ENCODE results near the gene COX8C. TPM values are rescaled to one million over a fixed set of nuclear protein-coding genes. Genes with fewer than 3 reads are reported as not detected.
"Not testable (repeated sequence)": the region's sequence is repeated elsewhere in the genome, so short reads cannot be mapped to it uniquely, and the experiment has no call there.

COX8C gene
- polyA plus RNA-seq, 3 donors, result 0.31 to 0.41 (median 0.32) TPM

DNA sequence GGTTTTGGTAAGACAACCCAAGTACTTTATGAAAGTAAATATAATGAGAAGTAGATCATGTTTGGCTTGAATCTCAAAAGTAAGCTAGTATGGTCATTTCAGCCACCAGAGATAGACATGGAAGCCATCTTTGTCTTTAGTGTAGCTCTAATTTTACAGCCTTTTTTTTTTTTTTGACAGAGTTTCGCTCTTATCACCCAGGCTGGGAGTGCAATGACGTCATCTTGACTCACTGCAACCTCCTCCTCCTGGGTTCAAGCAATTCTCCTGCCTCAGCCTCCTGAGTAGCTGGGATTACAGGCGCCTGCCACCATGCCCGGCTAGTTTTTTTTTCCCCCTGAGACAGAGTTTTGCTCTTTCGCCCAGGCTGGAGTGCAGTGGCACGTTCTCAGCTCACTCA, 7.9 kb downstream of the COX8C start:
- not testable (repeated sequence) for DNase-seq (ENCODE audit: low read depth in 3 of 3, low spot score in 2 of 3)

DNA sequence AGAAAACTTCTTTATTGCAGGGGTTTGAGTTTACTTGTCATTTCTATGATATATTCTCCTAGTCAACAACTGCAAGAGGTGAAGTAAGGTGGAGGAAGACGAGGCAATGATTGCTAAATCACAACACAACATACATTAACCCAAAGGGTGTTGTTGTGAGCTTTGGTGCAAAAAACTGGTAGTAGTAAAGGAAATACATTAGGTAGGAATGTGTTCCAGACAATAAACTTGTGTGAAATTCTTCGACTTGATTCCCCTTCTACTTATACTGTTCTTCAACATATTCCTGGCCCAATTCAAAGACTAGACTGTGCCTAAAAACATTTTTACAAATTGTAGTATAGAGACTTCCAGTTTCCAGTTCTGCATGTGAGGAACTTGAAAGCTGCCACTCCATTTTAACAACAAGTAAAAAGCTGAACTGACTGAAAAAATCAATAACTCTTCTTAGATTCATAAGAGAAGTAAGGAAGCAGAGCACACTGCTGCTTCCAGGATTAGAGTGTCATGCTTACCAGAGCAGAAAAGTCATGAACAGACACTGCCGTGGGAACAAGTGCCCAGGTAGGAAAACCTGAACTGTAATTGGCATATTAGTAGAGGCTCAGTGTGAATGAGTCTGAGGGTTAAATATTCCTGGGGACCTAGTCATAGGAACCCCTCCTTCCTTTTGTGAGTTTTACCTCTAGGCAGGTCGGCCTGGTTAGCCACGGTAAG, 22.2 kb downstream of the COX8C start:
- DNase-seq (ENCODE audit: low read depth in 3 of 3, low spot score in 2 of 3), result peak in 2 of 3 donors; percentile 27 to 46

GRCh38 chr14:93369713-93370266, 22.8 kb downstream of the COX8C start:
- DNase-seq (ENCODE audit: low read depth in 3 of 3, low spot score in 2 of 3), result no peak

- no peak for DNase-seq (ENCODE audit: low read depth in 3 of 3, low spot score in 2 of 3)
These were observed 28.7 kb downstream of the COX8C start for GRCh38 chr14:93375673-93376156.

GRCh38 chr14:93379831-93380230, 32.8 kb downstream of the COX8C start:
- no peak for DNase-seq (ENCODE audit: low read depth in 3 of 3, low spot score in 2 of 3)

DNA sequence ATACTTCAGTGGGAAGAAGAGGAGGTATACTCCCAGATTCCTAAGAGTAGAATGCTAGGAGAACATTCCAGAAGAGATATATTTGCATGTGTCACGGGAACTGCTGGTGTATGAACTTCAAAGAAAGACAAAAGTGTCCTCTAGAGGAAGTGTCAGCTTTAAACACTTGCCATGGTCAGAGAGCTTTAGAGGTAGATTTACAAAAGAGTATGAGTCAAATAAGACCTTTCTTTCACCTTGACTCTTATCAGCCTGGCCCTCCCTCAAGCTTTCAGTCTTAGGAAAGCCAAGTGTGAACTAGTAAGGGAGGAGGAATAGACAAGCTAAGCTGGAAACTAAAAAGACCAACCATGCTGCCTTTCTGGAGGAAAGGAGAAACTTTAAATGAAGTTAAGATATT, 34.7 kb downstream of the COX8C start:
- no peak for DNase-seq (ENCODE audit: low read depth in 3 of 3, low spot score in 2 of 3)

DNA sequence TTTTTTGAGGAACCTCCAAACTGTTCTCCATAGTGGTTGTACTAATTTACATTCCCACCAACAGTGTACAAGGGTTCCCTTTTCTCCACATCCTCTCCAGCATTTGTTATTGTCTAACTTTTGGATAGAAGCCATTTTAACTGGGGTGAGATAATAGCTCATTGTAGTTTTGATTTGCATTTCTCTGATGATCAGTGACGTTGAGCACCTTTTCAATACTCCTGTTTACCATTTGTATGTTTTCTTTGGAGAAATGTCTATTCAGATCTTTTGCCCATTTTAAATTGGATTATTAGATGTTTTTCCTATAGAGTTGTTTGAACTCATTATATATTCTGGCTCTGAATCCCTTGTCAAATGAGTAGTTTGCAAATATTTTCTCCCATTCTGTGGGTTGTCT, 37.3 kb downstream of the COX8C start:
- not testable (repeated sequence) for DNase-seq (ENCODE audit: low read depth in 3 of 3, low spot score in 2 of 3)

DNA sequence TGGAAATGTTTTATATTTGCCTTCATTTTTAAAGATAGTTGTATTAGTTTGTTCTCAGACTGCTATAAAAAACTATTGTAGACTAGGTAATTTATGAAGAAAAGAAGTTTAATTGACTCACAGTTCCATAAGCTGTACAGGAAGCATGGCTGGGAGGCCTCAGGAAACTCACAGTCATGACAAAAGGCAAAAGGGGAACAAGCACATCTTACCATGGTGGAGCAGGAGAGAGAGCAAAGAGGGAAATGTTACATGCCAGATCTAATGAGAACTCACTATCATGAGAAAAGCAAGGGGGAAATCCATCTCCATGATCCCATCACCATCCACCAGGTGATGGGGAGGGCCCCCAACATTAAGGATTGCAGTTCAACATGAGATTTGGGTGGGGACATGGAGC, 48.2 kb downstream of the COX8C start:
- no peak for DNase-seq (ENCODE audit: low read depth in 3 of 3, low spot score in 2 of 3)

GRCh38 chr14:93396456-93396855, 49.5 kb downstream of the COX8C start:
- no peak for DNase-seq (ENCODE audit: low read depth in 3 of 3, low spot score in 2 of 3)

Other genes starting within 250 kb of the COX8C start
- 10 to 100 TPM; 28.5 to 33.7 (median 29.7) TPM for gene ITPK1, start 231.3 kb upstream of the COX8C start, polyA plus RNA-seq (ENCODE audit: insufficient read length in 3 of 3)
- 10 to 100 TPM; 43.9 to 48.0 (median 47.6) TPM for gene MOAP1, start 162.3 kb upstream of the COX8C start, polyA plus RNA-seq (ENCODE audit: insufficient read length in 3 of 3)
- 10 to 100 TPM; 43.2 to 49.0 (median 44.0) TPM for gene LYSET, start 161.9 kb upstream of the COX8C start, polyA plus RNA-seq (ENCODE audit: insufficient read length in 3 of 3)
- gene GON7, start 140.1 kb upstream of the COX8C start, polyA plus RNA-seq (ENCODE audit: insufficient read length in 3 of 3), result 10 to 100 TPM; 22.4 to 22.6 (median 22.5) TPM
- gene UBR7, start 139.9 kb upstream of the COX8C start, polyA plus RNA-seq (ENCODE audit: insufficient read length in 3 of 3), result 10 to 100 TPM; 39.0 to 41.8 (median 41.5) TPM
- 10 to 100 TPM; 48.5 to 51.5 (median 50.9) TPM for gene BTBD7, start 14.1 kb upstream of the COX8C start, polyA plus RNA-seq (ENCODE audit: insufficient read length in 3 of 3)
- under 1 TPM; 0.71 to 0.87 (median 0.82) TPM for gene UNC79, start 83.8 kb downstream of the COX8C start, polyA plus RNA-seq (ENCODE audit: insufficient read length in 3 of 3)